A549 (cell line): Measurements from ENCODE around the gene PDGFA.

ENCODE experiments used
- ATOH8 ChIP-seq: fragments of 250-450 bp; sonication (Bioruptor Pico); IDR thresholded peaks from 2 replicates; pipeline ENCODE4 v1.5.0; 2020; ENCODE audit warnings: low read depth, mild to moderate bottlenecking, moderate library complexity
- CHD4 ChIP-seq: fragments of 200-600 bp; sonication (generic); IDR thresholded peaks from 2 replicates; pipeline ENCODE4 v1.6.1; 2016; ENCODE audit warnings: antibody characterized with exemption, mild to moderate bottlenecking, borderline replicate concordance
- CTCF ChIP-seq: fragments of >200 bp; sonication (Bioruptor Twin); formaldehyde crosslinking; IDR thresholded peaks from 3 replicates; pipeline ENCODE4 v1.5.1; 2016
- POLR2A ChIP-seq: IDR thresholded peaks from 2 replicates; pipeline ENCODE4 v1.6.1; 2012; ENCODE audit warnings: mild to moderate bottlenecking, low read length

- TF ChIP-seq ATOH8 (no peak), CTCF (no peak), CHD4 (no peak), POLR2A (no peak)
Observed at GRCh38 chr7:507623-508300, 11.9 kb downstream of the PDGFA start.
